Omental fat pad (tissue), 4 donors: Measurements from ENCODE around the gene NPRL2. TPM values are rescaled to one million over a fixed set of nuclear protein-coding genes. Genes with fewer than 3 reads are reported as not detected.
A peak's percentile ranks its signal among the peaks of the same experiment; 100 is the strongest.

Experiments used
- ATAC-seq: fragments of 150-250 bp; one replicate; pipeline ENCODE4 v1.9.1; 2016; ENCODE audit warnings: mild to moderate bottlenecking, moderate library complexity; ENCODE audit not compliant: low FRiP score
- DNase-seq: peaks from one replicate; pipeline ENCODE4 v3.0.0-alpha.2; 2019; ENCODE audit warnings: low spot score
- total RNA-seq, 4 donors: library from RNA; depleted of rRNA; stranded (reverse); fragments of >200 nt; gene quantifications; one replicate each; pipeline ENCODE4 v1.1.0, GENCODE V29; 2016
- TF ChIP-seq, protein P1 (sequence below), 3 donors: fragments of 450-650 bp; IDR thresholded peaks; one replicate each; pipeline ENCODE4 v1.5.1; 2016 to 2017; ENCODE audit warnings: antibody characterized with exemption in 3 of 3, mild to moderate bottlenecking in 3 of 3, moderate library complexity in 2 of 3

The NPRL2 gene
- total RNA-seq, 4 donors from 2014 or later, result 9.5 to 22.7 (median 13.9) TPM

DNA sequence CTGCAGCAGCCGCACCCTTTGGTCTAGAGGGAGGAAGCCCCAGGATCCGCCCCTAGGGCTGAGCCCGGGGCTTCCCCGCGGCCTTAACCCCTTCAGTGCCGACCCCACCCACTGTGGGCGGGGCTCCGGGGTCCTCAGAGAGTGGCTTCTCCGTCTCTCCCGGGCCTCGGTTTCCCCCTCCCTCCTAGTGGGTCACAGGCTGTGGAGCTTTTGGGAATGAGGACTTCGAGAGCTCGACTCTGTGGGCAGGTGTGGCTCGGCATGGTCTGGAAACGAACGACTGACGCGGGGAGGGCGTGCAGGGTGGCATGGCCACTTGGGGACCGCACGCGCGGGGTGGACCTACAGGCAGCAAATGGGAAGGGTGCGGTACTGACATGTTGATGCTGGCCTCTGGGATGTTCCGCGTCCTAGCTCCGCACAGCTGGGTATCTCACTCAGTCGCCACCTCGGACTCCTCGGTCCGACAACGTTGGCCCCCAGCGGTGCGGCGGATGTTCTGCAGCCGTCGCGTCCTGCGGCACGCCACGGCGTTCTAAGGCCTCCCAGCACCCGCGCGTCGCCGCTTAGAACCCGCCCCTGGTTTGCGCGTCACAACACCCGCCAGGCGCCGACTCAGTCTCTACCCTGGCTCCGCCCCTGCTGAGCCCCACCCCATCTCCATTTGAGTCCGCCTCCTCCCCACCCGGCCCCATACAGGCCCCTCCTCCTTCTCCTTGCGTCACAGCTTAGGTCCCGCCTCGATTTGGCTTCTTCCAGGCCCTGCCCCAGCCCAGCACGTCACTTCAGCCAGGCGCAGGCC, 51.5 kb downstream of the NPRL2 start, which contains the start of the genes HYAL3 and NAA80:
HYAL3 (minus strand) TSS at position 570 of the 802 bp plus-strand sequence. CDS start 3,803 bp downstream, outside the sequence.
NAA80 (minus strand) TSS at position 570 of the 802 bp plus-strand sequence. CDS start 1,942 bp downstream, outside the sequence.
- peak; percentile 96 for DNase-seq
- TF ChIP-seq, protein P1, sequence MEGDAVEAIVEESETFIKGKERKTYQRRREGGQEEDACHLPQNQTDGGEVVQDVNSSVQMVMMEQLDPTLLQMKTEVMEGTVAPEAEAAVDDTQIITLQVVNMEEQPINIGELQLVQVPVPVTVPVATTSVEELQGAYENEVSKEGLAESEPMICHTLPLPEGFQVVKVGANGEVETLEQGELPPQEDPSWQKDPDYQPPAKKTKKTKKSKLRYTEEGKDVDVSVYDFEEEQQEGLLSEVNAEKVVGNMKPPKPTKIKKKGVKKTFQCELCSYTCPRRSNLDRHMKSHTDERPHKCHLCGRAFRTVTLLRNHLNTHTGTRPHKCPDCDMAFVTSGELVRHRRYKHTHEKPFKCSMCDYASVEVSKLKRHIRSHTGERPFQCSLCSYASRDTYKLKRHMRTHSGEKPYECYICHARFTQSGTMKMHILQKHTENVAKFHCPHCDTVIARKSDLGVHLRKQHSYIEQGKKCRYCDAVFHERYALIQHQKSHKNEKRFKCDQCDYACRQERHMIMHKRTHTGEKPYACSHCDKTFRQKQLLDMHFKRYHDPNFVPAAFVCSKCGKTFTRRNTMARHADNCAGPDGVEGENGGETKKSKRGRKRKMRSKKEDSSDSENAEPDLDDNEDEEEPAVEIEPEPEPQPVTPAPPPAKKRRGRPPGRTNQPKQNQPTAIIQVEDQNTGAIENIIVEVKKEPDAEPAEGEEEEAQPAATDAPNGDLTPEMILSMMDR (IDR thresholded peaks at IDR 0.05), result no peak
- ATAC-seq, result peak; percentile 92

DNA sequence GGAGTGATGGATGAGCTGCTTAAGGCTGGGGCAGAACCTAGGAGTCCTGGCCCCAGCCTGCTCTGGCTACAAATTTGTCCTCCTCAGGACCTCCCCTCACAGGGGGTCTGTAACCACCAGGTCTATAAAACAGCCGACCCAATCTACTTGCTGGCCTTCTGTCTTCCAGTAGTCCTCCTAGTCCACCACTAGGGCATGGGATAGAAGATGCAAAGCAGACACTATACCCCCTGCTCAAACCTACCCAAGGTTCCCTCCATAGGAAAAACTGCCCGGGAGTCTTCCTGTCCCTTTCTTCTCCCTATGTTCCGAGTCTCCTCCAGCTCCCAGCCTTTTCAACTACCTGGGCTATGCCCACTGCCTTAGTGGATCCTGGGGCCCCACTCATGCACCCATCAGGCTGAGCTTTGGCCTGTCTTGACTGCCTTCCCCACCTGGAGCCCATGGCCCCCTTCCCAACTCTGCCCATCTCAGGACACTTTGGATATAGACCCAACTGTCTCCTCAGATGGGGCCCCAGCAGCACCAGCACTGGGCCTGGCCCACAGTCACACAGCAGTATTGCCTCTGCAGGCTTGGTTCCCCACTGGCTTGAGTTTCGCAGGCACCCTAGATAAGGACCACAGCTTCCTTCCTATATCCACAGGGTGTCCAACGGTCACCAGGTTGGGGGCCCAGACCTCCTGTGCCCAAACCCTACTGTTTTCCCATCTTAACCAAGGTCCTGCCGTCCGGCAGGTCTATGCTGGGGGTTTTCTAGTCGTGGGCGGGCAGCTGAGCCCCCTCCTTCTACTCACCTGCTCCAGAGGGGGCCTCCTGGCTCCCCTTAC, 52.5 kb downstream of the NPRL2 start:
- TF ChIP-seq, protein P1 (IDR thresholded peaks at IDR 0.05), result no peak
- no peak for DNase-seq
- ATAC-seq, result no peak

GRCh38 chr3:50297384-50297775, 53.2 kb downstream of the NPRL2 start:
- DNase-seq (no peak), ATAC-seq (no peak)
- TF ChIP-seq, protein P1 (IDR thresholded peaks at IDR 0.05), result no peak

Other genes with a start within 250 kb of the NPRL2 start
- gene SEMA3F, start 195.5 kb downstream of the NPRL2 start, total RNA-seq, result 10 to 100 TPM; 18.3 to 46.2 (median 33.8) TPM
- gene GNAT1, start 159.2 kb downstream of the NPRL2 start, total RNA-seq, result 1 to 10 TPM in 1 of 4 donors, not detected in 3; 1.3 TPM
- 1 to 10 TPM in 1 of 4 donors, under 1 TPM in 2, not detected in 1; 0.56 to 1.5 (median 0.84) TPM for gene SLC38A3, start 145.5 kb downstream of the NPRL2 start, total RNA-seq
- gene GNAI2, start 114.6 kb downstream of the NPRL2 start, total RNA-seq, result 100 to 1,000 TPM; 157 to 305 (median 241) TPM
- 10 to 100 TPM; 14.2 to 94.1 (median 45.4) TPM for gene SEMA3B, start 81.6 kb downstream of the NPRL2 start, total RNA-seq
- gene LSMEM2, start 71.7 kb downstream of the NPRL2 start, total RNA-seq, result not detected
- gene IFRD2, start 58.3 kb downstream of the NPRL2 start, total RNA-seq, result 100 to 1,000 TPM in 1 of 4 donors, 10 to 100 TPM in 3; 40.0 to 178 (median 72.2) TPM
- 1 to 10 TPM; 1.9 to 6.2 (median 4.0) TPM for gene HYAL3, start 51.4 kb downstream of the NPRL2 start, total RNA-seq
- 1 to 10 TPM; 3.4 to 8.4 (median 5.3) TPM for gene NAA80, start 51.4 kb downstream of the NPRL2 start, total RNA-seq
- 10 to 100 TPM in 3 of 4 donors, 1 to 10 TPM in 1; 6.8 to 32.3 (median 14.6) TPM for gene HYAL1, start 47.2 kb downstream of the NPRL2 start, total RNA-seq
- 100 to 1,000 TPM; 106 to 348 (median 175) TPM for gene HYAL2, start 28.0 kb downstream of the NPRL2 start, total RNA-seq
- 10 to 100 TPM; 13.7 to 28.8 (median 22.8) TPM for gene TUSC2, start 22.6 kb downstream of the NPRL2 start, total RNA-seq
- 10 to 100 TPM; 42.1 to 82.0 (median 53.3) TPM for gene RASSF1, start 9.9 kb downstream of the NPRL2 start, total RNA-seq
- 1 to 10 TPM in 1 of 4 donors, under 1 TPM in 3; 0.28 to 2.1 (median 0.64) TPM for gene ZMYND10, start 5.0 kb downstream of the NPRL2 start, total RNA-seq
- 10 to 100 TPM; 26.4 to 33.7 (median 30.2) TPM for gene CYB561D2, start 87 bp upstream of the NPRL2 start, total RNA-seq
- gene TMEM115, start 8.7 kb upstream of the NPRL2 start, total RNA-seq, result 10 to 100 TPM; 41.5 to 70.6 (median 52.1) TPM
- 1 to 10 TPM in 1 of 4 donors, under 1 TPM in 3; 0.19 to 3.6 (median 0.94) TPM for gene CACNA2D2, start 152.9 kb upstream of the NPRL2 start, total RNA-seq
- 10 to 100 TPM in 1 of 4 donors, 1 to 10 TPM in 3; 4.4 to 11.1 (median 9.2) TPM for gene C3orf18, start 217.0 kb upstream of the NPRL2 start, total RNA-seq
- gene HEMK1, start 218.7 kb upstream of the NPRL2 start, total RNA-seq, result 1 to 10 TPM; 4.8 to 8.3 (median 6.7) TPM